ENCODE measurements around the gene CNNM3.

CNNM3 gene

DNA sequence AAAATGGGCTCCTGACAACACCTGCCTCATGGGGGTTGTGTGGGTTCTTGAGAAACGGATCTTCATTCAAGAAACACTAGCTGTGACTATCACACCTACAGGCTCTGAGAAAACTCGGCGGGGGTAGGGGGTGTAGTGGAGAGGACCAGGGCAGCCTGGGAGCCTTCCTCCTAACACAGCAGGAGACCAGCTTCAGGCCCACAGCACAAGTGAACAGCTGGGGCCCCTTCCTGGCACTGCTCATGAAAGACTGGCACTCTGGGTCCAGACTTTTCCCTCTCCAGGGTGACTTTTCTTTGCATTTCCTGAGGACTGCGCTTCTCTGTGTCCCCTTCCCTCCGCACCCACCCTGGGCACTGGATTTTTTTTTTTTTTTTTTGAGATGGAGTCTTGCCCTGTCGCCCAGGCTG lies 61.0 kb downstream of the CNNM3 start:
- DNase-seq (ENCODE audit: low read depth in 2 of 2): no peak

DNA sequence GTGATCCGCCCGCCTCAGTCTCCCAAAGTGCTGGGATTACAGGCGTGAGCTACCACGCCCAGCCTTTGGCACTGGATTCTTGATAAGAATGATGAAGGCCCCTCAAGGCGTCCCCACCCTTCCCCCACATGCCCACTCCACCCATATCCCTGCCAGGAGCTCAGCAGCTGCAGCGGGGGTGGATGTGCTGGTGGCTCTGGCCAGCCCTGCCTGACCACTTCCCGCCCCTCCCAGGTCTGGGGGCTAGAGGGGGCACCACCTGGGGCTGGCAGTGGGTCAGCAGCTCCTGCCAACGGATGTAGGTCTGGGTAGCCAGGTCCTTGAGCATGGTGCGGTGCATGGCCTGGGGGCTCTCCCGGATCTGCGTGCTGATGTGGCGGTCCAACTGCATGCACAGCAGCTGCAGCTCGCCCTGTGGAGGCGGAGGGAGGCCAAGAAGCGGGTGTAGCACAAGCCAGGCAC lies 61.6 kb downstream of the CNNM3 start:
- DNase-seq (ENCODE audit: low read depth in 2 of 2): no peak

DNA sequence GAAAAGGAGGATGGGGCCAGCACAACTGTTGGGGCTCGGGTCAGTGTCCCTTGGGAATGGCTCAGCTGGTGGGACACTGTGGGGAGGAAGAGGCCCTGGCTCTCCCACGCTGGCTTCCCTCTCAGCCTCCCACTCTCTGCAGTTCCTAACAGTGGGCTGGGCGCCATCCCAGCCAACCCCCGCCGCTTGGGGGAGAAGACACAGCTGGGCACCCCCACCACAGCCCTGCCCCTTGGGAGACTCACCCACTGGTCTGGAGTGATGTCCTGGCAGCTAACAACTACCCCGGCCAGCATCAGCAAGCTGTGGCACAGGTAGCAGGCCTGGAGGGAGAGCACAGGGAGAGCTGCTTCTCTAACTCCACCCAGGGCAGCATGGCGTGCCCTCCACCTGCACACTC lies 62.1 kb downstream of the CNNM3 start:
- DNase-seq (ENCODE audit: low read depth in 2 of 2): no peak

DNA sequence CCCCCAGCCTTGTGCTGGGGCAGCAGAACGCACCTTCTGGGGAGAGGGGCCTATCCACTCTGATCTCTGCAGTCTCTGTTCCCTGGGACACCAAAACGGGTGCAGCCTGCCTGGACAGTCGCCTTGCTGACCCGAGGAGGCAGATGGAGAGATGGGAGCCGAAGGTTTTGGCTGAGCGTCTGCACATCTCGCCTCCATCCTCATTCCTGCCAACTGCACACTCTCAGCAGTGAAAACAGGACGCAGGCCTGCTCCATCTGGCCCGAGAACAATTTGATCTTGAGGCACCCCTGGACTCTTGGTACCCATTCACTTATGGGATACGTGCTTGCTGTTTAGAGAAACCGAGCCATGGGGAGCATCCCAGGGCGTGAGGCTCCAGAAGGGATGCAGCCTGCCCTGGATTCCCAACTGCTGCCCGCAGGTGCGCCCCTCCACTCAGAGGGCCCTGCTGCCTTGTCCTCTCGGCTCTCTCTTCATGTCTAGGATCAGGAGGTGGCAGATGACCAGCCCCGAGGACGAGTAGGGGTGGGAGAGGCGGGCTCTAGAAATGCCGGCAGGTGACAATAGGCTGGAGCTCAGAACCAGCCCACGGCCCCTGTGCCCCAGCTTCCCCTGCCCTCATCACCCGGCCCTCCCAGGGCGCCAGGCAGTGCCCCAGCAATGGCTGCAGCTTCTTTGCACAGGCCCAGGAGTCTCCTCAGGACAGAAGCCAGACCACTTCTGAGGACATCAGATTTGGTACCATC lies 62.9 kb downstream of the CNNM3 start:
- DNase-seq (ENCODE audit: low read depth in 2 of 2): no peak

DNA sequence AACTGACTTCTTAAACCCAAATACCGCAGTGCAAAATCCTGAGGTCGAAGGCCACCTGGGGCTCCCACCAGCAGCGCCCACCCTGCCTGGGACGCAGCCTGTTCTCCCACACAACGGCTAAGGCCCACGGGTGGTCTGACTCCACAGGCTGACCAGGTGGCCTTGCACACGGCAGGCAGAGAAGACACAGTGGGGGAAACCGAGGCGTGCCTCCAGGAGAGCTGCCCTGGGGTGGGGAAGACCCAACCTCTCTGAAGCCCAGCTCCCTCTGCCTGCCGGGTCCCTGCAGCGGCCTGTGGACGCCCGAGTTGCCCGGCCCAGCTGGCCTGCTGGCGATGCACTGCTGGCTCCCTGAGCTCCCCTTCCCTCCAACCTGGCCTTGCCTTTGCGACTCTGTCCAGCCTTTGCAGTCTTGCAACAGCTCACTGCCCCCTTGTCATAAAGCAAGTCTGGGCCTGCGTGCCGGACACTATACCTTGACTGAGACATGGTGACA lies 63.5 kb downstream of the CNNM3 start:
- no peak for DNase-seq (ENCODE audit: low read depth in 2 of 2)

DNA sequence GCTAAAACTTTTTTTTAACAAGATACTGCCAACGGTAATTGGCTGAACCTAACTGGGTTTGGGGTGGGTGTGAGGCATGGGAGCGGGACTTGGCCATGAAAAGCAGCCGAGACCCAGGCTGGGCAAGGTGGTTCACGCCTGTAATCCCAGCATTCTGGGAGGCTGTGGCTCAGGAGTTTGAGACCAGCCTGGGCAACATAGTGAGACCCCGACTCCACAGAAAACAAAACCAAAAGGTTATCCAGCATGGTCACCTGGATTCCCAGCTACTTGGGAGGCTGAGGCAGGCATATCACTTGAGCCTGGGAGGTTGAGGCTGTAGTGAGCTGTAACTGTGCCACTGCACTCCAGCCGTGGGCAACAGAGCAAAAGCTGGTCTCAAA lies 64.8 kb downstream of the CNNM3 start:
- DNase-seq (ENCODE audit: low read depth in 2 of 2): no peak

DNA sequence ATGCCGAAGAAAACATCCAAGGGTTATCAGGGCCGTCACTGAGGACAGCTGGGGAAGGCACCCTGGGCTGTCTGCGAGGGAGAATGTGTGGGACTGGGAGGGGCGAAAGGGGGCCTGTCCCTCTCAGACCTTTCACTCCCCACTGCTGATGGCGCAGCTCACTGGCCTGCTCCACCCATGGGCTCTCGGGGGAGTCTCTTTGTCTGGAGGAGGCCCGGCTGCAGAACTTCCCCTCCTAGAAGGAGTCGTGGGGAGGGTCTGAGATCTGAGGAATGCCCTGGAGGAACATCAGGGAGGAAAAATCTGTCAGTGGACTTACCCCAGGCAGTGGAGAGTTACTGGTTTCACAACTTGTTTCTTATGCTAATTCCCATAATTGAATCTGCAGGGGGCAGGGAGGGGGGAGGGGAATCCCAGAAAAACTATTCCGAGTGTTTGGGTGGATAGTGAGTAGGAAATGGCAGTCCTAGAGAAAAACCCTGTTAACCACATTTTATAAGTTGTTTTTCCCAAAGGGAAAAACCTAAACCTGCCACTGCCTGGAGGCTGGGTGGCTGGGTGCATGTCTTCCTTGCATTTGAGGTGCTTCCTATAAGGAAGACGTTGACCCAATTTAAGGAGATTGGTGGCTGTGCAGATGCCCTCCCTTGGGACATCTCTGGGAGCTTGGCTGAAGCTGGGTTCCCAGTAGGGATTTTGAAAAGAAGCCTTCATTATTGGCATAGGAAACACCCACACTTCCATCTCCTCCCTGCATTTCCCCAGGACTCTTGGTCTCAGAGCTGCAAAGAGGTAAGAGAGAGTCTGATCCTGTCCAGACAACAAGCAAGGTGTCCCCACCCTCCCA lies 65.5 kb downstream of the CNNM3 start:
- DNase-seq (ENCODE audit: low read depth in 2 of 2): no peak

DNA sequence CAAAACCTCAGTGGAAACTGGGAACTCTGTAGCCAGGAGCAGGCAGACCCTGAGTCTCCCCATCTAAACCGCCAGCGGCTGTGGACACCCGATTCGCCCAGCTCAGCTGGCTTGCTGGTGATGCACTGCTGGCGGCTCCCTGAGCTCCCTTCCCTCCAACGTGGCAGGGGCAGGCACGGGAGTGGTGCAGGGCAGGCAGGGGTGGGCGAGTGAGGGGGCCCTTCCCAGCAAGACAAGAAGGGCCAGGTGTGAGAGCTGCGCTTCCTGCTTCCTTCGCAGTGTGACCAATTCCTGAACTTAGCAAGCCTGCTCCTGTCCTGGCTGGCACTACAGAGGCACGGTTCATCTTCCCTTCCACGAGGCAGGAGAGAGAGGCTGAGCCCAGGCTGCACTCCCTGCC lies 66.2 kb downstream of the CNNM3 start:
- DNase-seq (ENCODE audit: low read depth in 2 of 2): no peak

DNA sequence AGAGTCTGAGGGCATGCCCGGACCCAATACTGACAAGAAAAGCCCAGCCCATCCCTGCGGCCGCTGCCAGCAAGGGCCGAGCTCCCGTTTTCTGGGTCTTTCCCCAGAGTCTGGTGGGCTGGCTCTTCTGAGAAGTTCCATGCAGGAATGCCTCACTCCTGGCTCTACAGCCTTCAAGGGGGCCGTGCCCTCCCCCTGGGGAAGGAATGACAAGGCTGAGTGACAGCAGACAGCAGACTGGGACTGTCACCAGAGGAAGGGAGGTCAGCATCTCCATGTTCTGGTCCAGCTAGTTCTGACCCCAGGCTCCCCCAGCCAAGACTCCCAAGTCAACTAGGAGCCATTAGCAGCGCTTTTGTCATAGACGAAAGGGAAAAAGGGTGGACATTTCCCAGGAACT lies 66.8 kb downstream of the CNNM3 start:
- DNase-seq (ENCODE audit: low read depth in 2 of 2): no peak

DNA sequence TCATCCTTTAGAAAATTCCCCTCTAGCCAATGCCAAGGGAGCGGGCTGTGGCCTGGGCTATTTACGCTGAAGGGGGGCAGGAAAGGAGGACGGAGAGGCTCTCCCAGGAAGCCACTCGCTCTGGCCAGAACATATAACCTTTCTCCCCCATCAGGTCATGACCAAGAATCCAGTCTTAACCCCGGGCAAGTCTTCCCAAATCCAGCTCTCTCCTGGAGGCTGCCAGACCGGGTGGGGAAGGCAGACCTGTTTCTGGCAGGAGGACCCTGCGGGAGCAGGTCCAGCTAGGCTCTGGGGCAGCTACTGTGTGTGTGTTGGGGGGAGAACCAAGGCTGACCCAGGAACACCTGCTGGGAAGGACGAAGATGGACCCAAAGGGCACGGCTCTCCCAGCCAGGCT lies 67.2 kb downstream of the CNNM3 start:
- DNase-seq (ENCODE audit: low read depth in 2 of 2): no peak
